ENCODE measurements around the gene B9D1.
"Not testable (repeated sequence)": the region's sequence is repeated elsewhere in the genome, so short reads cannot be mapped to it uniquely, and the experiment has no call there.

B9D1 gene

GRCh38 chr17:19353401-19353800, 9.1 kb downstream of the B9D1 start:
- DNase-seq: not testable (repeated sequence)

- DNase-seq: no peak
Observed at GRCh38 chr17:19348806-19349205, 13.7 kb downstream of the B9D1 start.

GRCh38 chr17:19348081-19348650, 14.4 kb downstream of the B9D1 start:
- no peak for DNase-seq

- DNase-seq: no peak
Observed at GRCh38 chr17:19347323-19348080, 15.0 kb downstream of the B9D1 start.

- no peak for DNase-seq
Observed at GRCh38 chr17:19346351-19347255, 15.9 kb downstream of the B9D1 start.

GRCh38 chr17:19345486-19346350, 16.8 kb downstream of the B9D1 start:
- DNase-seq: no peak

- DNase-seq: no peak
Observed at GRCh38 chr17:19345067-19345460, 17.5 kb downstream of the B9D1 start.

GRCh38 chr17:19344311-19345066, 18.0 kb downstream of the B9D1 start:
- DNase-seq: no peak

GRCh38 chr17:19343671-19344151, 18.8 kb downstream of the B9D1 start:
- no peak for DNase-seq

- no peak for DNase-seq
Observed at GRCh38 chr17:19343256-19343630, 19.3 kb downstream of the B9D1 start.

- no peak for DNase-seq
Observed at GRCh38 chr17:19342611-19343255, 19.8 kb downstream of the B9D1 start.

- no peak for DNase-seq
Observed at GRCh38 chr17:19341641-19342610, 20.6 kb downstream of the B9D1 start.

GRCh38 chr17:19341211-19341631, 21.3 kb downstream of the B9D1 start:
- no peak for DNase-seq

- no peak for DNase-seq
Observed at GRCh38 chr17:19339341-19339815, 23.1 kb downstream of the B9D1 start.

GRCh38 chr17:19338031-19338990, 24.2 kb downstream of the B9D1 start:
- peak; percentile 55 to 64 for DNase-seq

GRCh38 chr17:19337712-19338023, 24.9 kb downstream of the B9D1 start:
- no peak for DNase-seq

- DNase-seq: no peak
Observed at GRCh38 chr17:19336938-19337711, 25.4 kb downstream of the B9D1 start.
